Transverse colon (tissue), 4 donors: ENCODE measurements around the gene DOCK8. TPM values are rescaled to one million over a fixed set of nuclear protein-coding genes. Genes with fewer than 3 reads are reported as not detected.
"Not testable (repeated sequence)": the region's sequence is repeated elsewhere in the genome, so short reads cannot be mapped to it uniquely, and the experiment has no call there.

Source experiments
- DNase-seq: peaks from one replicate; pipeline ENCODE4 v3.0.0-alpha.2; 2019
- H3K27ac ChIP-seq, 4 donors: fragments of 200-600 bp; sonication (generic); 2 replicates each; pipeline ENCODE4 v1.5.1; 2016 to 2018; ENCODE audit warnings: inconsistent platforms in 4 of 4
- H3K27me3 ChIP-seq: fragments of 200-600 bp; sonication (generic); 2 replicates; pipeline ENCODE4 v1.5.1; 2017; ENCODE audit warnings: inconsistent platforms
- H3K36me3 ChIP-seq, 4 donors: fragments of 200-600 bp; sonication (generic); 2 replicates each; pipeline ENCODE4 v1.5.1; 2017 to 2019; ENCODE audit warnings: inconsistent platforms in 4 of 4
- H3K4me1 ChIP-seq, 4 donors: fragments of 200-600 bp; sonication (generic); 2 replicates each; pipeline ENCODE4 v1.5.1; 2017 to 2020; ENCODE audit warnings: inconsistent platforms in 4 of 4
- H3K4me3 ChIP-seq, 4 donors: fragments of 200-600 bp; sonication (generic); 1 replicate in 1 of 4; 2 replicates in 3 of 4; pipeline versions ENCODE4 v1.5.1 to v1.6.1; 2017 to 2019; ENCODE audit warnings: inconsistent platforms in 4 of 4
- H3K9me3 ChIP-seq, 2 donors: fragments of 200-600 bp; sonication (generic); 2 replicates each; pipeline ENCODE4 v1.5.1; 2017 to 2019; ENCODE audit warnings: inconsistent platforms in 2 of 2
- CTCF ChIP-seq, 5 experiments: fragments of 200-600 bp in 3 of 5; fragments of 450-650 bp in 2 of 5; sonication (generic) in 3 of 5; IDR thresholded peaks; 1 replicate in 2 of 5; 2 replicates in 3 of 5; pipeline ENCODE4 v1.5.1; 2016 to 2017; ENCODE audit warnings: antibody characterized with exemption in 5 of 5, inconsistent platforms in 3 of 5, mild to moderate bottlenecking in 2 of 5, moderate library complexity in 1 of 5
- EP300 ChIP-seq: sonication (generic); formaldehyde crosslinking; IDR thresholded peaks from one replicate; pipeline ENCODE4 v1.6.1; 2017; ENCODE audit warnings: antibody characterized with exemption, low read depth
- POLR2A ChIP-seq: fragments of 450-650 bp; IDR thresholded peaks from one replicate; pipeline ENCODE4 v1.6.1; 2016; ENCODE audit warnings: antibody characterized with exemption, mild to moderate bottlenecking, moderate library complexity
- POLR2AphosphoS5 ChIP-seq, 3 donors: sonication (generic); formaldehyde crosslinking; IDR thresholded peaks; one replicate each; pipeline ENCODE4 v1.6.1; 2016; ENCODE audit warnings: antibody characterized with exemption in 3 of 3
- WGBS, 2 donors: methylation state at CpG; one replicate each; pipeline ENCODE4 v1.1.5; 2018; ENCODE audit warnings: low coverage in 1 of 2; 5-methylcytosine and 5-hydroxymethylcytosine counted together
- in situ Hi-C, 4 donors: fragments of 200-750 bp; cut with MboI; loops; one replicate each; pipeline versions ENCODE4 v1.15.0 to v1.15.1; 2017; ENCODE audit warnings: low sequenced_read_pairs in 3 of 4, low pct_ligation_motif_present in 1 of 4, low pct_unique_long_range_greater_than_20kb in 1 of 4
- intact Hi-C: fragments of 100-400 bp; cut with DNase I; formaldehyde crosslinking; loops from one replicate; pipeline ENCODE4 v1.15.1; 2023; ENCODE audit warnings: low total_unique reads
- total RNA-seq, 4 donors: library from RNA; depleted of rRNA; stranded (reverse); fragments of >200 nt; gene quantifications; one replicate each; pipeline ENCODE4 v1.1.0, GENCODE V29; 2016

The DOCK8 gene
- total RNA-seq, 4 donors from 2014 or later = 11.2 to 59.5 (median 14.7) TPM

- H3K4me3 ChIP-seq = no peak overlapping the region
- H3K9me3 ChIP-seq = no peaks in the 10 kb centered on the region
- no peak overlapping the region for H3K27ac ChIP-seq
- no peaks in the 10 kb centered on the region for H3K27me3 ChIP-seq
- H3K4me1 ChIP-seq = no peaks in the 10 kb centered on the region
- WGBS, 2 donors = 69 to 71% methylated on average over 3 of the region's 3 CpGs
- in situ Hi-C loops (no loop called here), intact Hi-C loops (no loop called here)
- no peaks in the 10 kb centered on the region for H3K36me3 ChIP-seq
- no peak for DNase-seq
- no peak for TF ChIP-seq CTCF (IDR thresholded peaks at IDR 0.05)
- TF ChIP-seq POLR2AphosphoS5 (IDR thresholded peaks at IDR 0.05) = no peak
- TF ChIP-seq EP300 = no peak
- TF ChIP-seq POLR2A = no peak
Observed at GRCh38 chr9:404234-404633, 189.6 kb downstream of the DOCK8 start.

GRCh38 chr9:405341-405740 lies 190.7 kb downstream of the DOCK8 start:
- in situ Hi-C loops = no loop called here
- H3K36me3 ChIP-seq = no peaks in the 10 kb centered on the region
- H3K4me1 ChIP-seq = no peaks in the 10 kb centered on the region
- H3K9me3 ChIP-seq = no peaks in the 10 kb centered on the region
- H3K27me3 ChIP-seq = no peaks in the 10 kb centered on the region
- TF ChIP-seq POLR2A = no peak
- DNase-seq = no peak
- no peak overlapping the region for H3K4me3 ChIP-seq
- intact Hi-C loops = no loop called here
- no peak overlapping the region for H3K27ac ChIP-seq
- WGBS, 2 donors = 60 to 75% methylated on average over 1 of the region's 1 CpG

GRCh38 chr9:406886-407654 lies 192.4 kb downstream of the DOCK8 start:
- Histone ChIP-seq H3K4me3 (no peak overlapping the region), H3K9me3 (no peaks in the 10 kb centered on the region), H3K36me3 (no peaks in the 10 kb centered on the region), H3K27ac (no peak overlapping the region), H3K27me3 (no peaks in the 10 kb centered on the region), H3K4me1 (no peaks in the 10 kb centered on the region)
- in situ Hi-C loops = no loop called here
- intact Hi-C loops = no loop called here
- 76 to 88% methylated on average over 3 to 7 of the region's 7 CpGs for WGBS, 2 donors
- no peak for TF ChIP-seq POLR2AphosphoS5 (IDR thresholded peaks at IDR 0.05)
- TF ChIP-seq CTCF (IDR thresholded peaks at IDR 0.05) = no peak
- no peak for TF ChIP-seq EP300
- no peak for TF ChIP-seq POLR2A
- DNase-seq = no peak

- H3K4me1 ChIP-seq, DNase-seq, intact Hi-C loops, in situ Hi-C loops, H3K36me3 ChIP-seq, H3K27me3 ChIP-seq, H3K9me3 ChIP-seq, H3K4me3 ChIP-seq, H3K27ac ChIP-seq: not testable (repeated sequence)
- 86 to 87% methylated on average over 3 to 7 of the region's 7 CpGs for WGBS, 2 donors
Observed at GRCh38 chr9:409655-410054, 195.0 kb downstream of the DOCK8 start.

GRCh38 chr9:414595-414994 lies 199.9 kb downstream of the DOCK8 start:
- no peak for DNase-seq
- 84 to 92% methylated on average over 5 of the region's 5 CpGs for WGBS, 2 donors
- H3K4me3 ChIP-seq = no peak overlapping the region
- intact Hi-C loops = no loop called here
- in situ Hi-C loops = no loop called here
- no peaks in the 10 kb centered on the region for H3K4me1 ChIP-seq
- TF ChIP-seq CTCF (IDR thresholded peaks at IDR 0.05) (no peak), POLR2A (no peak), POLR2AphosphoS5 (IDR thresholded peaks at IDR 0.05) (no peak), EP300 (no peak)
- H3K9me3 ChIP-seq = no peaks in the 10 kb centered on the region
- no peak overlapping the region for H3K27ac ChIP-seq
- H3K36me3 ChIP-seq = no peaks in the 10 kb centered on the region
- H3K27me3 ChIP-seq = no peaks in the 10 kb centered on the region
